ENCODE data around the gene VTI1A.
"Not testable (repeated sequence)": the region's sequence is repeated elsewhere in the genome, so short reads cannot be mapped to it uniquely, and the experiment has no call there.

Gene VTI1A

GRCh38 chr10:112731450-112731849 is 284.4 kb downstream of the VTI1A start:
- not testable (repeated sequence) for DNase-seq

GRCh38 chr10:112732277-112732921 is 285.4 kb downstream of the VTI1A start:
- DNase-seq: peak; percentile 80

DNA sequence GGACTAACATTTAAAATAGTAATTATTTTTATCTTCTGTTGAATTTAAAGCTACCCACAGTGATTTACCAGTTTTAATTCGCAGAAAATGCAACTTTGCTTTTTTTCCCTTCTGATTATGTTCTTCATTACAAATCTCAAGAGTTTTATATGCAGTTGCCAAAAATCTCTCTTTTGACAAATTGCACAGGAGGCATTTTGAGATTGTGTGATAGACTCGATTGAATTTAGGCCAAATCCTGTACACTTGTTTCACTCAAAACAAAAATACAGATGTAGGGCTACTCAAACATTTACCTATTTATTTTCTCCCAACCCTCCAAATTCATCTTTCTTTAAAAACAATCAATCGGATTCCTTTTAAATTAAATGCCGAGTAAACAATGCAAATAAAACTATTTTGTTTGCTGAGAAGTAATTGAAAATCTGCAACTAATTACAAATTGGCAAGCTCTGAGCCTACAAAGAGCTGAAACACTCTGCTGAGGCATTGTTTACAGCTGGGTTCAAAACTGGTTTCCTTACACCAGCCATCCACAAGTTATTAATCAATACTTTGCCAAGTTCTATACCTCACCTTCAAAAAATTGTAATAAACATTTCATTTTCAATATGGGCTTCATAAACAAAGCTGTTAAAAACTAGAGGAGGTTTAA is 288.2 kb downstream of the VTI1A start:
- DNase-seq: no peak

- no peak for DNase-seq
Measured at GRCh38 chr10:112738606-112739591, 291.9 kb downstream of the VTI1A start.

- DNase-seq: no peak
Measured at GRCh38 chr10:112739592-112740353, 292.8 kb downstream of the VTI1A start.

- no peak for DNase-seq
Measured at GRCh38 chr10:112741830-112742402, 294.9 kb downstream of the VTI1A start.

- DNase-seq: no peak
Measured at GRCh38 chr10:112744181-112745096, 297.4 kb downstream of the VTI1A start.

DNA sequence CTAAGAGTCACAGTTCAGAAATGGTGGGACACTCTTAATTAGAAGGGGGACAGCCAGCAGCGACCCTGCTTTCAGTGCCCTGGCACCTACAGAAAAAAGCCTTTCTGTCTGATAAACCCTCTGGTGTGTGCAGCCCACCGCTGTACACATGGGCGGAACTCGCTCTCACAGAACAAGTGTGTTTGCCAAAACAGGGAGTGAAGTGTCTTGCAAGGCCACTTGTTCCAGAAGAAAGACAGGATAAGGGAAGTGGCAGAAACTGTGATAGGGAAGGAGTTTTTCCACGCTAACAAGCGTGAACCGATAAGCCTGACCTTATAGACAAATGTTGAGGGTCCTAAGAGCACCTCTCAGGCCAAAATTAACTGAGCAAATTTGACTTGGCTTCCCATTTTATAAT is 299.3 kb downstream of the VTI1A start:
- DNase-seq: no peak

GRCh38 chr10:112750427-112751167 is 303.6 kb downstream of the VTI1A start:
- DNase-seq: no peak

DNA sequence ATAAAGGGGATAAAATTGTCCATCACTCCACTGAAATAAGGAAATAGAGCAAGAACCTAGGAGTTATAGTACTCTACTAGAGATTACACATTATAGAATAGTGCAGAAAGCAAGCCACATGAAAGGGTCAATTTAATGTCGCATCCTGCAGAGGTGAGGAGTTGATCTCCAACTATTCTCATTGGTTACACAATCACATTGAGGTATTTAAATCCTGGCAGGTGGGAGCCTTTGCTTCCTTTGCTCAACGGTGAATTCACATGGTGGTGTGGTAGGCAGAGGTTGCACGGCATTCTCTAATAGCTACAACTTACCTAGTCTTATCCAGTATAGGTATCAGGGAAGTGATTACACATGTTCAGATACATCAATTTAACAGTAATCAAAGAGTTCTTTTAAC is 304.6 kb downstream of the VTI1A start:
- DNase-seq: no peak

- no peak for DNase-seq
Measured at GRCh38 chr10:112752288-112752687, 305.3 kb downstream of the VTI1A start.

DNA sequence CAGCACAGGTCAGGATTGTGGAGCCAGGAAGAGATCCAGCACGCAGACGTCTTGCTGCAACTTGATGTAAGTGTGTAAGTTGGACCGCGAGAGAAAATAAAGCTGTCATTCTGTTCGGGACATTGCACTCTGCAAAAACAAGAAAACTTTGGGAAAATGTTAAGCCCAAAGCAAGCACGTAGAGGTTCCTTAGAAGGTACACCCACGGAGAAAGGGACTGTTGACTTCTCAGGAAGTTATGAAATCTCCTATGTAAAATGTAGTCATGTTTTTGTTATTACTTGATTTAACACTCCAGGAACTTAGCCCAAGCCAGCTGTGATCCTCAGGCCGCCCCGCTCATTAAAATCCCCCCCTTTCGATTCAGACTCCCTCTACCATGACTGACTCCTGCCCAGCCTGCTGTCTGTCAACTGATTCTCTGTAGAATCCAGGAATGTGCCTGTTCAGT is 307.0 kb downstream of the VTI1A start:
- no peak for DNase-seq

DNA sequence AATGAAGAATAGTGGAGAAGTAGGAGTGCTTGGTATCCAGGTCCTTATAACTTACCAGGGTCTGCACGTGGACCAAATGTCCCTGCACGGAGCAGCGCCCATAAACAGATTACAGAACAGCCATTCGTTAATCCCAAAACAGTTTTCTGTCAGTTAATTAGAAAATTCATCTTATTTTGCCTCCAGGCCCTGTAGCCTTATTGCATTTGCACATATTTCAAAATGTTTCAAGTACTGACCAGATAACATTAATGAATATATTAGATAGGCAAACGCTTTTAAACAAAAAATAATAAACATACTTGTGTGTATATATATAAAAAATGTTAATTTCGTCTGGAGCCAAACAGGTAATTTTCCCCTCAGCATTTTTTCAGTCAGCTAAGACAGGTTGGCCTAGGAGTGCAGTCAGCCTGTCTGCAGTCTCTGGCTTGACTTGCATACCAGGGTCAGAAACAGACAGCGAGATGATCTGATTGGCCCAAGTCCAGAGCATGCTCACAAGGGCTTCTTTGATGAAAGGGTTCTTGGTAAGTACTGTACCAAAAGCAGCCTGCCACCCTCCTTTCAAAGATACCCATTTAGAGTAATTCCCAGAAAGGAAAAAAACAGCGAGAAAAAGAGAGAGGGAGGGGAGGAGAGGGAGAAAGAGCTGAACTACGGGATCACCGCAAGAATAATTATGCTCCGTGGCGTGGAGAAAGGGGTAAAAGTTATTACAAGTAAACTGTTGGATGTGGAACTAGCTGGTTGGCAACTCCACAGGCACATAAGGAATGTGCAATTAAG is 308.6 kb downstream of the VTI1A start:
- DNase-seq: no peak

GRCh38 chr10:112756235-112756527 is 309.2 kb downstream of the VTI1A start:
- DNase-seq: no peak

- DNase-seq: no peak
Measured at GRCh38 chr10:112758961-112759360, 311.9 kb downstream of the VTI1A start.

DNA sequence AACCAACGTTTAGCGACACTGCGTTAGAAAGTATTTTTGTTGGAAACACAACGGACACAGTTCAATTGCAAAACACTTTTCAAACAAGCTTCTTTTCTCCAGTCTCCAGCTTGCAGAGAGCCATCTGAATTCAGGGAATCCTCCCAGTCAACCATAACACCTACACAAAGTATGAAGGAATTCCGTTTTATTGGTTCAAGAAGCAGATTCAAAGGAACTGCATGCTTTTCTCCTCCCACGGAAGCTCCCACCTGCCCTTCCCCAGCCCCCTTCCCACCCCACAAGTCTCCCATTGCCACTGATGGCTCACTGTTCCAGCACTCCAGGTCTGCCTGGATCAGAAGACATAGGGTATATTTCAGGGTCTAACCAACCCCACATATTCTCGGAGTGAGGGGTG is 312.5 kb downstream of the VTI1A start:
- DNase-seq: no peak

DNA sequence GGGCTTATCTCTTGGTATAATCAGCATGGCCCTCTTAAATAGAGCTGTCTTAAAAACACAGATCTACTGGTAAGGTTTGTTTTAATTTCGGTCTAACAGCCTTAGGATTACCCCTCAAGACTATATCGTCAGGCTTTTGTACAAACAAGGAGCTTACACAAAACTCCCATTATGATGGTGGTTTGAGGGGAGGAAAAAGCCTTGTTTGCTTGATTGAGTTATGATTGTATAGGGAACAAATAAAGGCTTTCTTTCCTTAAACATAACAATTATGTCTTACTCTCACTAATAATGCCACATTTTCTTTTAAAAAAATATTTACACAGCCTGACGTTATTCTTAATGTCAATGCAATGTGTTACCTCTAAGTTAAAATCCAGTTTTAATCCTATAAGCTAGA is 314.2 kb downstream of the VTI1A start:
- peak; percentile 54 for DNase-seq

DNA sequence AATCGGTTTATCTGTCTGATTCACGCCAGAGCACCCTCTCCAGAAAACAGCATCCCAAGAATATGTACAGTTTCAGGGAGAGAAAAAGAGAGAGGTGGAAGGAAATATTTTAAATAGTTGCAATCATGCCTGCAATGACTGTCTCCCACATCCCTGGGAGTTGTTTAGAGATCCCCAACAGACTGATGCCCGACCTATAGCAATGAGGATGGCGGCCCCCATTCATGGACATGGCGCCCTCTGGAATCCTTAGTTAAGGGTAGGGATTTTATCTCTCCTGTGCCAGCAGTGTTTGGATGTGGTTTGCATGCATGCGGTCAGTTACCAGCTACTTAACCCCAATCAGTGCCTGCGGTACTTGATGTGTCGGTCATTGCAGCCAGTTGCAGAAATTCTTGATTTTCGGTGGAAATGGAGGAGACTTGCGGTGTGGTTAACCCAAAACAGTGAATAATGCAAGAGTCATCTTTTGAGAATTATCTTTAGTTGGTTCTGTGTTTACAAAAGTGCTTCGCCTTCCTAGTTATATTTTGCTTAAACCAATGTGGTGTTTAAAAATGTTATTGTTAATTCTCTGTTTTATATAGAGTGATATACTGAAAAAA is 317.0 kb downstream of the VTI1A start:
- DNase-seq: no peak

- DNase-seq: no peak
Measured at GRCh38 chr10:112765717-112766235, 318.8 kb downstream of the VTI1A start.
